NT2/D1 (cell line): ENCODE data around the gene OGFOD2.
A peak's percentile ranks its signal among the peaks of the same experiment; 100 is the strongest.

Source experiments
- DNase-seq: peaks from one replicate; pipeline ENCODE4 v3.0.0-alpha.2; 2011; ENCODE audit warnings: low read depth, low spot score
- H3K27me3 ChIP-seq: 2 replicates; pipeline ENCODE4 v1.6.0; 2011; ENCODE audit warnings: mild to moderate bottlenecking; ENCODE audit not compliant: insufficient read length, insufficient read depth
- H3K36me3 ChIP-seq: 2 replicates; pipeline ENCODE4 v1.6.1; 2011; ENCODE audit warnings: mild to moderate bottlenecking, low read length, mixed read lengths; ENCODE audit not compliant: insufficient read depth, insufficient read length
- H3K4me1 ChIP-seq: 2 replicates; pipeline ENCODE4 v1.5.1; 2011; ENCODE audit not compliant: insufficient read depth, insufficient read length
- H3K4me3 ChIP-seq: 2 replicates; pipeline ENCODE4 v1.5.1; 2011; ENCODE audit warnings: low read depth; ENCODE audit not compliant: insufficient read length
- H3K9ac ChIP-seq: 2 replicates; pipeline ENCODE4 v1.6.0; 2011; ENCODE audit warnings: low read depth; ENCODE audit not compliant: insufficient read length
- H3K9me3 ChIP-seq: 2 replicates; pipeline ENCODE4 v1.5.1; 2011; ENCODE audit warnings: mild to moderate bottlenecking, low read length; ENCODE audit not compliant: insufficient read depth
- SUZ12 ChIP-seq: IDR thresholded peaks from 2 replicates; pipeline ENCODE4 v1.6.1; 2011; ENCODE audit not compliant: insufficient read length, insufficient read depth; ENCODE audit errors: extremely low read depth
- YY1 ChIP-seq: IDR thresholded peaks from 2 replicates; pipeline ENCODE4 v1.6.1; 2011; ENCODE audit not compliant: insufficient read length, insufficient read depth
- ZNF274 ChIP-seq: IDR thresholded peaks from 2 replicates; pipeline ENCODE4 v1.6.1; 2011; ENCODE audit warnings: mild to moderate bottlenecking, low read depth, low read length

OGFOD2 gene

DNA sequence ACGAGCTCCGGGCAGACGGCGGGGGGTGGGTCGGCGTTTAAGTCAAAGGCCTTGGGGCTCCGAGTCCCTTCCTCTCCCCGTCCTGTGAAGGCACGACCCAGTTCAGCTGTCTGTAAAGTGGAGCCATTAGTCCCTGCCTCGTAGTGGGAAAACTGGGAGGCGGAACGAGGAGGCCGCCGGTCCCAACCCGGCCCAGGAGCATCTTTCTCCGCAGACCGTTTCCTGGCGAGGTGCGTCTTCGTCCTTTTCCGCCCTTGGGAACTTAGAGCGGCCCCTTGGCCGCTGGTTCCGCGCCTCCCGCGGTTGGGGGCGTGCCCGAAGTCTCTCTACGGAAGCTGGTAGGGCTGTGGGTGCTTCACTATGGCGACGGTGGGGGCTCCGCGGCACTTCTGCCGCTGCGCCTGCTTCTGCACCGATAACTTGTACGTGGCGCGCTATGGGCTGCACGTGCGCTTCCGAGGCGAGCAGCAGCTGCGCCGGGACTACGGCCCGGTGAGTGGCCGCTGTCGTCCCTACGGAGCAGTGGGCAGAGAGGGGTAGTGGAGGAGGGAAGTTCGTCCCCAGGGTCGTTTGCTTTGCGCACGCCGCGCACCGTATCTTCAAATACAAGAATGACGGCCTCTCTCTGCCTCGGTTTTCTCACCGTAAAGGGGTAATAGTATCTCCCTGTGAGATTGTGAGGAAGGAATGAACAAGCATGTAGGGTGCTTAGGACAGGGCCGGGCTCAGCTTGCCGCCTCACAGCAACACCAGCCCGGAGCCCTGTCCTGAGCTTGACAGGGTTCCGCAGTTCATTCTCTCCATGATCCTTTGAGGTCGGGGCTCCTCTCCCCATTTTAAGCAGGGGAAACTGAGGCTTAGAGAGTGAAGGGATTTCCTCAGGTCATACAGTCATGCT is at the start of gene OGFOD2:
TSS of gene OGFOD2 (plus strand) at position 353 of the 898 bp plus-strand sequence. CDS start at position 361, 8 bp downstream.
- Histone ChIP-seq H3K9me3 (no peaks in the 10 kb centered on the region), H3K4me1 (peaks cover 8% of the 10 kb centered on the region), H3K4me3 (peak within 1 kb of the TSS; percentile 99), H3K9ac (peak within 1 kb of the TSS; percentile 98), H3K27me3 (no peaks in the 10 kb centered on the region), H3K36me3 (peaks cover 28% of the 10 kb centered on the region)
- TF ChIP-seq SUZ12 (no peak), YY1 (peak; percentile 59), ZNF274 (no peak)
- DNase-seq: peak; percentile 88

GRCh38 chr12:122927756-122928403 is 47.2 kb upstream of the OGFOD2 start:
- TF ChIP-seq YY1: no peak
- no peak for TF ChIP-seq SUZ12
- no peak for TF ChIP-seq ZNF274
- Histone ChIP-seq H3K9ac (no peak overlapping the region), H3K4me1 (peaks cover 2% of the 10 kb centered on the region), H3K4me3 (no peak overlapping the region), H3K36me3 (no peaks in the 10 kb centered on the region), H3K27me3 (no peaks in the 10 kb centered on the region), H3K9me3 (no peaks in the 10 kb centered on the region)
- no peak for DNase-seq

GRCh38 chr12:122928404-122929147 is 46.5 kb upstream of the OGFOD2 start:
- DNase-seq: no peak
- Histone ChIP-seq H3K4me3 (no peak overlapping the region), H3K9ac (no peak overlapping the region), H3K4me1 (peaks cover 2% of the 10 kb centered on the region), H3K36me3 (no peaks in the 10 kb centered on the region), H3K27me3 (no peaks in the 10 kb centered on the region), H3K9me3 (no peaks in the 10 kb centered on the region)
- TF ChIP-seq YY1 (no peak), ZNF274 (no peak), SUZ12 (no peak)

- H3K36me3 ChIP-seq: no peaks in the 10 kb centered on the region
These were observed 45.9 kb upstream of the OGFOD2 start for GRCh38 chr12:122929148-122929538.

GRCh38 chr12:122929812-122930211 is 45.2 kb upstream of the OGFOD2 start:
- peaks cover 2% of the 10 kb centered on the region for H3K4me1 ChIP-seq
- H3K9me3 ChIP-seq: no peaks in the 10 kb centered on the region
- no peak for DNase-seq
- no peaks in the 10 kb centered on the region for H3K27me3 ChIP-seq
- no peak overlapping the region for H3K9ac ChIP-seq
- no peak for TF ChIP-seq YY1
- TF ChIP-seq SUZ12: no peak
- TF ChIP-seq ZNF274: no peak
- no peaks in the 10 kb centered on the region for H3K36me3 ChIP-seq
- no peak overlapping the region for H3K4me3 ChIP-seq

More at GRCh38 chr12:122929148-122929538, 45.9 kb upstream of the OGFOD2 start:
- TF ChIP-seq ZNF274 (no peak), YY1 (no peak)
- Histone ChIP-seq H3K27me3 (no peaks in the 10 kb centered on the region), H3K4me3 (no peak overlapping the region), H3K9ac (no peak overlapping the region), H3K9me3 (no peaks in the 10 kb centered on the region), H3K4me1 (peaks cover 2% of the 10 kb centered on the region)
- DNase-seq: no peak

- no peaks in the 10 kb centered on the region for H3K36me3 ChIP-seq
- H3K9me3 ChIP-seq: no peaks in the 10 kb centered on the region
- peaks cover 9% of the 10 kb centered on the region for H3K4me1 ChIP-seq
- no peaks in the 10 kb centered on the region for H3K27me3 ChIP-seq
- H3K4me3 ChIP-seq: no peak overlapping the region
- no peak for DNase-seq
- no peak overlapping the region for H3K9ac ChIP-seq
- TF ChIP-seq YY1 (no peak), ZNF274 (no peak), SUZ12 (no peak)
These were observed 42.8 kb upstream of the OGFOD2 start for GRCh38 chr12:122932207-122932606.
